Breast epithelium (tissue), 3 donors: ENCODE measurements around the gene CALY.

Source experiments
- POLR2A ChIP-seq: fragments of 450-650 bp; IDR thresholded peaks from one replicate; pipeline ENCODE4 v1.6.1; 2016; ENCODE audit warnings: antibody characterized with exemption, mild to moderate bottlenecking, moderate library complexity
- TF ChIP-seq, protein P1 (sequence below), 3 donors: fragments of 450-650 bp; IDR thresholded peaks; one replicate each; pipeline ENCODE4 v1.5.1; 2016 to 2017; ENCODE audit warnings: antibody characterized with exemption in 3 of 3, mild to moderate bottlenecking in 3 of 3, moderate library complexity in 3 of 3

DNA sequence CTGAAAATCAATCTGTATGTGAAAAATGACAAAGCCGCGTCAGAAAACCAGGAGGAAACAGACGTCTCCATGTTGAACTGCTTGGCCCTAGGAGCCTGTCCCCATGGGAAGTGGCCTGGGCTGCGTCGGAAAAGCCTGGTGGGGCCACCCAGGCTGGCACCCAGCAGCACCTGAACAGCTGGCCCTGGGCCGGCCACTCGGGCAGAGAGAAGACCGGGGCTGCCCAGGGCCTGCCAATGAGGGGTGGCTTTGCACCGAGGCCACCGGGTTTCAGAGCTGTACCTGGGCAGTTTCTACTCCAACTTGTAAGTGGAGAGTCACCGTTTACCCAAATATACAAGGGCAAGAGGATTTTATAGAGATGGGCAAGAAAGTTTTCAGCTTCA lies 22.2 kb upstream of the CALY start:
- no peak for TF ChIP-seq POLR2A
- TF ChIP-seq, protein P1, sequence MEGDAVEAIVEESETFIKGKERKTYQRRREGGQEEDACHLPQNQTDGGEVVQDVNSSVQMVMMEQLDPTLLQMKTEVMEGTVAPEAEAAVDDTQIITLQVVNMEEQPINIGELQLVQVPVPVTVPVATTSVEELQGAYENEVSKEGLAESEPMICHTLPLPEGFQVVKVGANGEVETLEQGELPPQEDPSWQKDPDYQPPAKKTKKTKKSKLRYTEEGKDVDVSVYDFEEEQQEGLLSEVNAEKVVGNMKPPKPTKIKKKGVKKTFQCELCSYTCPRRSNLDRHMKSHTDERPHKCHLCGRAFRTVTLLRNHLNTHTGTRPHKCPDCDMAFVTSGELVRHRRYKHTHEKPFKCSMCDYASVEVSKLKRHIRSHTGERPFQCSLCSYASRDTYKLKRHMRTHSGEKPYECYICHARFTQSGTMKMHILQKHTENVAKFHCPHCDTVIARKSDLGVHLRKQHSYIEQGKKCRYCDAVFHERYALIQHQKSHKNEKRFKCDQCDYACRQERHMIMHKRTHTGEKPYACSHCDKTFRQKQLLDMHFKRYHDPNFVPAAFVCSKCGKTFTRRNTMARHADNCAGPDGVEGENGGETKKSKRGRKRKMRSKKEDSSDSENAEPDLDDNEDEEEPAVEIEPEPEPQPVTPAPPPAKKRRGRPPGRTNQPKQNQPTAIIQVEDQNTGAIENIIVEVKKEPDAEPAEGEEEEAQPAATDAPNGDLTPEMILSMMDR (IDR thresholded peaks at IDR 0.05) = no peak
